H1 (cell line): ENCODE measurements around the gene CMTM2. TPM values are rescaled to one million over a fixed set of nuclear protein-coding genes. Genes with fewer than 3 reads are reported as not detected.

ENCODE experiments used
- CTCF ChIA-PET: fragments of 300-600 bp; sonication (Branson Sonifier 250); formaldehyde crosslinking; loops from one replicate; lab custom pipeline; 2021; ENCODE audit not compliant: partially characterized antibody; lab: Charles Lee
- POLR2A ChIA-PET: fragments of 300-600 bp; sonication (Branson Sonifier 250); formaldehyde crosslinking; loops from one replicate; lab custom pipeline; 2021; ENCODE audit warnings: inconsistent platforms; ENCODE audit not compliant: partially characterized antibody; lab: Charles Lee
- DNase-seq, 2 experiments: peaks; one replicate each; pipeline versions ENCODE4 v3.0.0 to v3.0.0-alpha.2; 2010 to 2022; ENCODE audit warnings: low spot score in 2 of 2, low read depth in 1 of 2, mixed read lengths in 1 of 2
- FAIRE-seq: peaks from 2 replicates; lab custom pipeline; 2011; peaks lifted over from hg19 to GRCh38; lab: Jason Lieb, UNC
- H2AFZ ChIP-seq: 2 replicates; pipeline ENCODE4 v1.8.1; 2012; ENCODE audit warnings: low read length, inconsistent platforms
- H2AK5ac ChIP-seq: 2 replicates; pipeline ENCODE4 v1.6.1; 2013; ENCODE audit warnings: low read depth, low read length
- H2BK120ac ChIP-seq: replicated peaks from 2 replicates; pipeline ENCODE3; 2013; ENCODE audit warnings: low read depth, low read length, inconsistent platforms
- H2BK12ac ChIP-seq: 2 replicates; pipeline ENCODE4 v1.6.1; 2013; ENCODE audit warnings: low read depth, low read length
- H2BK15ac ChIP-seq: 2 replicates; pipeline ENCODE4 v1.6.1; 2013; ENCODE audit warnings: low read length
- H2BK20ac ChIP-seq: 2 replicates; pipeline ENCODE4 v1.6.1; 2013; ENCODE audit warnings: low read length
- H2BK5ac ChIP-seq: 2 replicates; pipeline ENCODE4 v1.6.1; 2013; ENCODE audit warnings: low read depth, low read length
- H3K14ac ChIP-seq: 2 replicates; pipeline ENCODE4 v1.6.1; 2013; ENCODE audit warnings: inconsistent platforms; ENCODE audit not compliant: insufficient read length
- H3K18ac ChIP-seq: 2 replicates; pipeline ENCODE4 v1.6.1; 2013; ENCODE audit warnings: low read length; ENCODE audit errors: extremely low read depth
- H3K23ac ChIP-seq: 2 replicates; pipeline ENCODE4 v1.6.1; 2013; ENCODE audit warnings: inconsistent platforms; ENCODE audit not compliant: insufficient read length
- H3K23me2 ChIP-seq: 2 replicates; pipeline ENCODE4 v1.6.1; 2013; ENCODE audit warnings: low read depth, low read length
- H3K27ac ChIP-seq: 2 replicates; pipeline ENCODE4 v1.6.1; 2011; ENCODE audit warnings: low read depth, low read length, inconsistent platforms
- H3K27me3 ChIP-seq, 4 experiments: replicated peaks in 1 of 4; 1 replicate in 1 of 4; 2 replicates in 3 of 4; pipeline versions ENCODE4 v1.6.1 to v1.8.1; 2011 to 2013; ENCODE audit warnings: low read length in 3 of 4, mild to moderate bottlenecking in 3 of 4, inconsistent platforms in 2 of 4, mixed read lengths in 2 of 4, moderate library complexity in 1 of 4; ENCODE audit not compliant: control insufficient read depth in 3 of 4, insufficient read depth in 3 of 4; ENCODE audit errors: extremely low read depth in 1 of 4
- H3K36me3 ChIP-seq, 4 experiments: 2 replicates each; pipeline versions ENCODE4 v1.6.1 to v1.8.1; 2011 to 2013; ENCODE audit warnings: mild to moderate bottlenecking in 4 of 4, low read length in 3 of 4, moderate library complexity in 2 of 4, control low read depth in 1 of 4, inconsistent platforms in 1 of 4; ENCODE audit not compliant: insufficient read depth in 4 of 4, control insufficient read depth in 2 of 4
- H3K4ac ChIP-seq: replicated peaks from 2 replicates; pipeline ENCODE3; 2013; ENCODE audit warnings: low read length, low read depth, mixed read lengths, inconsistent platforms; ENCODE audit not compliant: insufficient read length
- H3K4me1 ChIP-seq, 4 experiments: replicated peaks in 1 of 4; 1 replicate in 1 of 4; 2 replicates in 3 of 4; pipeline versions ENCODE4 v1.6.1 to v1.8.1; 2011 to 2013; ENCODE audit warnings: low read length in 3 of 4, inconsistent platforms in 2 of 4, mixed read lengths in 1 of 4; ENCODE audit not compliant: insufficient read depth in 4 of 4, control insufficient read depth in 3 of 4
- H3K4me2 ChIP-seq, 2 experiments: 2 replicates each; pipeline versions ENCODE4 v1.6.1 to v1.8.1; 2011 to 2013; ENCODE audit warnings: low read depth in 2 of 2, low read length in 2 of 2, control low read depth in 1 of 2, inconsistent platforms in 1 of 2, mild to moderate bottlenecking in 1 of 2; ENCODE audit not compliant: insufficient read depth in 1 of 2
- H3K4me3 ChIP-seq, 4 experiments: fragments of 200-600, 300-600 bp in 1 of 4; sonication (generic), shearing (Covaris generic), sonication (Bioruptor Twin) in 1 of 4; 2 replicates each; pipeline versions ENCODE4 v1.5.1 to v1.8.1; 2011 to 2016; ENCODE audit warnings: low read length in 4 of 4, low read depth in 3 of 4, control low read depth in 2 of 4, inconsistent platforms in 2 of 4, mild to moderate bottlenecking in 2 of 4, mixed read lengths in 1 of 4, moderate library complexity in 1 of 4; ENCODE audit not compliant: insufficient read depth in 2 of 4; ENCODE audit errors: extremely low read depth in 1 of 4
- H3K56ac ChIP-seq: replicated peaks from 2 replicates; pipeline ENCODE3; 2013; ENCODE audit warnings: low read depth, mild to moderate bottlenecking, mixed read lengths, low read length, inconsistent platforms; ENCODE audit not compliant: insufficient read length
- H3K79me1 ChIP-seq: 2 replicates; pipeline ENCODE4 v1.6.1; 2013; ENCODE audit warnings: low read depth, low read length, control low read depth
- H3K79me2 ChIP-seq, 2 experiments: 2 replicates each; pipeline versions ENCODE4 v1.6.1 to v1.8.1; 2012 to 2013; ENCODE audit warnings: low read length in 2 of 2, mild to moderate bottlenecking in 2 of 2, inconsistent platforms in 1 of 2; ENCODE audit not compliant: insufficient read depth in 2 of 2, control insufficient read depth in 1 of 2
- H3K9ac ChIP-seq, 4 experiments: replicated peaks in 1 of 4; 1 replicate in 1 of 4; 2 replicates in 3 of 4; pipeline versions ENCODE4 v1.6.1 to v1.8.1; 2011 to 2013; ENCODE audit warnings: low read depth in 3 of 4, low read length in 3 of 4, control low read depth in 2 of 4, mild to moderate bottlenecking in 2 of 4, moderate library complexity in 2 of 4, inconsistent platforms in 1 of 4; ENCODE audit errors: extremely low read depth in 1 of 4
- H3K9me3 ChIP-seq, 2 experiments: 2 replicates each; pipeline versions ENCODE4 v1.6.1 to v1.8.1; 2012 to 2013; ENCODE audit warnings: mild to moderate bottlenecking in 2 of 2, moderate library complexity in 2 of 2, control low read depth in 1 of 2, inconsistent platforms in 1 of 2, low read depth in 1 of 2, low read length in 1 of 2, mixed read lengths in 1 of 2; ENCODE audit not compliant: insufficient read depth in 2 of 2
- H4K20me1 ChIP-seq, 2 experiments: replicated peaks in 1 of 2; 2 replicates each; pipeline versions ENCODE3 to v1.8.1; 2011 to 2013; ENCODE audit warnings: inconsistent platforms in 2 of 2, low read length in 2 of 2, mild to moderate bottlenecking in 1 of 2; ENCODE audit not compliant: insufficient read depth in 2 of 2, control insufficient read depth in 1 of 2
- H4K5ac ChIP-seq: 2 replicates; pipeline ENCODE4 v1.6.1; 2013; ENCODE audit warnings: low read length, low read depth, mixed read lengths, inconsistent platforms; ENCODE audit not compliant: insufficient read length
- H4K8ac ChIP-seq: 2 replicates; pipeline ENCODE4 v1.8.0; 2013; ENCODE audit warnings: mild to moderate bottlenecking, moderate library complexity, low read length, inconsistent platforms; ENCODE audit not compliant: insufficient read depth; ENCODE audit errors: extremely low read depth
- H4K91ac ChIP-seq: replicated peaks from 2 replicates; pipeline ENCODE3; 2013; ENCODE audit warnings: low read length, mixed read lengths, inconsistent platforms; ENCODE audit not compliant: insufficient read length
- RXRA ChIP-seq: IDR thresholded peaks from 2 replicates; pipeline ENCODE4 v1.6.1; 2011; ENCODE audit warnings: low read depth, mild to moderate bottlenecking, low read length, moderate library complexity; ENCODE audit not compliant: insufficient read depth
- SAP30 ChIP-seq: fragments of 300-600 bp; sonication (generic); IDR thresholded peaks from 2 replicates; pipeline ENCODE4 v1.7.1; 2012; ENCODE audit warnings: low read length, moderate library complexity, mild to moderate bottlenecking, inconsistent platforms; ENCODE audit not compliant: insufficient read depth, insufficient replicate concordance
- SP2 ChIP-seq: IDR thresholded peaks from 2 replicates; pipeline ENCODE4 v1.6.1; 2012; ENCODE audit warnings: mild to moderate bottlenecking, low read length, inconsistent platforms
- SUZ12 ChIP-seq: fragments of 200-600 bp; sonication (generic); IDR thresholded peaks from 2 replicates; pipeline ENCODE4 v1.6.1; 2012; ENCODE audit warnings: mild to moderate bottlenecking, inconsistent platforms, low read length, moderate library complexity, mixed read lengths
- WGBS, 2 experiments: shearing (Covaris generic) in 1 of 2; methylation state at CpG; one replicate each; pipeline versions ENCODE4 v1.1.6 to v1.1.7; 2013 to 2015; ENCODE audit warnings: low lambda C conversion rate in 2 of 2, mixed read lengths in 2 of 2, inconsistent platforms in 1 of 2, low coverage in 1 of 2, missing lambda C conversion rate in 1 of 2; ENCODE audit not compliant: insufficient replicate concordance in 2 of 2, insufficient coverage in 1 of 2, insufficient read length in 1 of 2; ENCODE audit errors: extremely low coverage in 1 of 2, missing lambda C conversion rate in 1 of 2; 5-methylcytosine and 5-hydroxymethylcytosine counted together
- polyA plus RNA-seq, 7 experiments: library from polyadenylated mRNA; depleted of rRNA in 3 of 7; stranded (reverse) in 5 of 7; unstranded in 2 of 7; fragments of >200 nt in 5 of 7; fragments of 200-250 nt in 2 of 7; gene quantifications; 1 replicate in 5 of 7; 2 replicates in 1 of 7; 4 replicates in 1 of 7; pipeline versions ENCODE4 v1.2.1 to v1.2.3, GENCODE V29; 2011 to 2013; ENCODE audit warnings: missing spikeins in 2 of 7, mixed read lengths in 2 of 7
- total RNA-seq: library from RNA; stranded (reverse); fragmentation: NEBNext Ultra II Directional; extraction: Animal tissue kit (Norgen Biotek cat#: 25700); gene quantifications from 2 replicates; pipeline ENCODE4 v1.2.1, GENCODE V29; 2021

The CMTM2 gene
- total and polyA plus RNA-seq, 2 of the 8 experiments (the other 6 are each of a cell fraction or from before 2014, with no cell fraction given) = not detected

- H4K91ac ChIP-seq = no peak overlapping the region
- no peak overlapping the region for H2BK120ac ChIP-seq
- DNase-seq (no peak), FAIRE-seq (no peak)
- H4K8ac ChIP-seq = peak overlapping the region; percentile 51; the same call in 1 of the 2 replicates
- peak overlapping the region in 1 of 4 experiments; percentile 12; a peak in 2 of 8 replicates for H3K4me3 ChIP-seq
- no peak overlapping the region for H2BK5ac ChIP-seq
- peaks cover 6% of the 10 kb centered on the region in 2 experiments for H4K20me1 ChIP-seq
- H2BK20ac ChIP-seq = no peak overlapping the region
- peaks cover 0 to 7% of the 10 kb centered on the region in 2 experiments; a peak in 1 of 4 replicates for H3K9me3 ChIP-seq
- no peak overlapping the region for H3K23ac ChIP-seq
- peak overlapping the region in 1 of 4 experiments; percentile 47; a peak in 1 of 7 replicates for H3K9ac ChIP-seq
- peak overlapping the region; percentile 40 to 51 for H3K4me2 ChIP-seq
- no peak overlapping the region for H3K56ac ChIP-seq
- H3K36me3 ChIP-seq = peaks cover 11 to 39% (median 23%) of the 10 kb centered on the region in 4 experiments; a peak in 7 of 8 replicates
- no peak overlapping the region for H2AK5ac ChIP-seq
- peaks cover 3 to 12% (median 7%) of the 10 kb centered on the region in 4 experiments for H3K4me1 ChIP-seq
- H2AFZ ChIP-seq = no peak overlapping the region
- no peak overlapping the region for H3K4ac ChIP-seq
- no peak overlapping the region for H4K5ac ChIP-seq
- no peak overlapping the region for H3K14ac ChIP-seq
- no peaks in the 10 kb centered on the region for H3K27me3 ChIP-seq
- H3K27ac ChIP-seq = no peak overlapping the region
- no peaks in the 10 kb centered on the region; the same call in 1 of the 2 replicates for H3K79me1 ChIP-seq
- peak overlapping the region; percentile 73; the same call in 1 of the 2 replicates for H2BK15ac ChIP-seq
- WGBS, 2 experiments = 53% methylated on average over 9 of the region's 9 CpGs; no CpG with 5 or more reads in 1 of the 2 experiments
- H3K23me2 ChIP-seq = no peaks in the 10 kb centered on the region
- H3K79me2 ChIP-seq = no peaks in the 10 kb centered on the region
- H2BK12ac ChIP-seq = no peak overlapping the region
- ChIA-PET CTCF (interaction anchor here (1.8 to 4.6 kb wide), 3 partner anchors 8 to 34 kb away, joined by 7 to 44 read pairs (median 17); no protein-coding TSS in a partner anchor), POLR2A (no interaction called here)
- H3K18ac ChIP-seq = peak overlapping the region; percentile 51
- TF ChIP-seq SUZ12 (no peak), SAP30 (no peak), SP2 (no peak), RXRA (no peak)
These were observed 37.3 kb downstream of the CMTM2 start for GRCh38 chr16:66616592-66616991.
